HepG2 (cell line): ENCODE data around the gene CEP162. TPM values are rescaled to one million over a fixed set of nuclear protein-coding genes. Genes with fewer than 3 reads are reported as not detected.

ENCODE experiments used
- CSRNP1 ChIP-seq: sonication (generic); formaldehyde crosslinking; IDR thresholded peaks from 2 replicates; pipeline ENCODE4 v1.8.1; 2023; ENCODE audit warnings: mild to moderate bottlenecking, missing genetic modification reagents
- FOXC1 ChIP-seq: sonication (generic); formaldehyde crosslinking; IDR thresholded peaks from 2 replicates; pipeline ENCODE4 v1.8.0; 2022; ENCODE audit warnings: mild to moderate bottlenecking, missing genetic modification reagents, borderline replicate concordance
- GATAD1 ChIP-seq: IDR thresholded peaks from 2 replicates; pipeline ENCODE4 v1.6.1; 2016; ENCODE audit warnings: missing genetic modification reagents, missing compliant biosample characterization
- HDAC1 ChIP-seq: sonication (generic); formaldehyde crosslinking; IDR thresholded peaks from 2 replicates; pipeline ENCODE4 v1.5.1; 2020; ENCODE audit warnings: mild to moderate bottlenecking, missing genetic modification reagents
- HMGXB3 ChIP-seq: sonication (generic); formaldehyde crosslinking; IDR thresholded peaks from 2 replicates; pipeline ENCODE4 v1.4.0; 2020; ENCODE audit warnings: missing genetic modification reagents, borderline replicate concordance
- HOXA3 ChIP-seq: sonication (generic); formaldehyde crosslinking; IDR thresholded peaks from 2 replicates; pipeline ENCODE4 v1.5.0; 2020; ENCODE audit warnings: missing genetic modification reagents
- JDP2 ChIP-seq: sonication (generic); formaldehyde crosslinking; IDR thresholded peaks from 2 replicates; pipeline ENCODE4 v1.8.1; 2022; ENCODE audit warnings: missing genetic modification reagents, borderline replicate concordance
- MBD4 ChIP-seq: IDR thresholded peaks from 2 replicates; pipeline ENCODE4 v1.6.1; 2012; ENCODE audit warnings: low read length, inconsistent platforms, borderline replicate concordance
- MLLT10 ChIP-seq: sonication (generic); formaldehyde crosslinking; IDR thresholded peaks from 2 replicates; pipeline ENCODE4 v1.4.0; 2020; ENCODE audit warnings: missing genetic modification reagents
- RXRA ChIP-seq: sonication (generic); formaldehyde crosslinking; IDR thresholded peaks from 2 replicates; pipeline ENCODE4 v1.5.1; 2020; ENCODE audit warnings: missing genetic modification reagents
- STAT5B ChIP-seq: sonication (generic); formaldehyde crosslinking; IDR thresholded peaks from 2 replicates; pipeline ENCODE4 v1.4.0; 2020; ENCODE audit warnings: missing genetic modification reagents
- THAP8 ChIP-seq: sonication (generic); formaldehyde crosslinking; IDR thresholded peaks from 2 replicates; pipeline ENCODE4 v1.5.1; 2020; ENCODE audit warnings: missing genetic modification reagents, mild to moderate bottlenecking, borderline replicate concordance
- THAP9 ChIP-seq: sonication (generic); formaldehyde crosslinking; IDR thresholded peaks from 2 replicates; pipeline ENCODE4; 2020; ENCODE audit warnings: missing genetic modification reagents, mild to moderate bottlenecking, borderline replicate concordance
- ZBTB1 ChIP-seq: sonication (generic); formaldehyde crosslinking; IDR thresholded peaks from 2 replicates; pipeline ENCODE4 v1.4.0; 2020; ENCODE audit warnings: missing genetic modification reagents, borderline replicate concordance
- ZBTB8A ChIP-seq: sonication (generic); formaldehyde crosslinking; IDR thresholded peaks from 2 replicates; pipeline ENCODE4 v1.4.0; 2020; ENCODE audit warnings: mild to moderate bottlenecking, low read depth, missing genetic modification reagents, borderline replicate concordance
- ZNF24 ChIP-seq: fragments of 450-650 bp; IDR thresholded peaks from 2 replicates; pipeline ENCODE4 v1.6.1; 2017; ENCODE audit warnings: antibody characterized with exemption, mild to moderate bottlenecking
- ZNF251 ChIP-seq: sonication (generic); formaldehyde crosslinking; IDR thresholded peaks from 2 replicates; pipeline ENCODE4 v1.9.0; 2021; ENCODE audit warnings: mild to moderate bottlenecking, missing genetic modification reagents
- ZNF256 ChIP-seq: sonication (generic); formaldehyde crosslinking; conservative IDR thresholded peaks from 2 replicates; pipeline ENCODE4 v1.4.0; 2020; ENCODE audit warnings: missing genetic modification reagents
- ZNF703 ChIP-seq: sonication (generic); formaldehyde crosslinking; IDR thresholded peaks from 2 replicates; pipeline ENCODE4 v1.5.1; 2020; ENCODE audit warnings: missing genetic modification reagents, mild to moderate bottlenecking, moderate library complexity, borderline replicate concordance
- ZNF749 ChIP-seq: sonication (generic); formaldehyde crosslinking; IDR thresholded peaks from 2 replicates; pipeline ENCODE4 v1.8.0; 2022; ENCODE audit warnings: mild to moderate bottlenecking, missing genetic modification reagents, moderate library complexity, borderline replicate concordance
- polyA plus RNA-seq, 8 experiments: library from polyadenylated mRNA; depleted of rRNA in 3 of 8; stranded (reverse) in 7 of 8; unstranded in 1 of 8; fragments of >200 nt; fragmentation: Illumina TruSeq in 4 of 8; extraction: Trizol in 4 of 8; gene quantifications; 2 replicates each; pipeline versions ENCODE4 v1.2.1 to v1.2.3, GENCODE V29; 2011 to 2016; ENCODE audit warnings: low read depth in 4 of 8, missing spikeins in 1 of 8, mixed read lengths in 1 of 8; ENCODE audit not compliant: insufficient read depth in 1 of 8
- total RNA-seq, 5 experiments: library from RNA; depleted of rRNA; stranded (reverse); fragments of >200 nt; fragmentation: Illumina TruSeq; extraction: Trizol; gene quantifications; 2 replicates each; pipeline ENCODE4 v1.2.3, GENCODE V29; 2016; ENCODE audit warnings: low read depth in 1 of 5

CEP162 gene
- total and polyA plus RNA-seq, 2 of the 13 experiments (the other 11 are each of a cell fraction or from before 2014, with no cell fraction given) = 0.50 to 7.9 TPM

GRCh38 chr6:84227434-84228197, at the start of gene CEP162 (continued):
- TF ChIP-seq GATAD1 (CRISPR knock-in tag) (peak; percentile 96), ZNF749 (CRISPR knock-in tag) (peak; percentile 50; the same call in 1 of the 2 replicates), ZNF251 (no peak), ZNF256 (CRISPR knock-in tag) (no peak), FOXC1 (CRISPR knock-in tag) (peak; percentile 63), THAP8 (CRISPR knock-in tag) (no peak), MLLT10 (CRISPR knock-in tag) (no peak), MBD4 (no peak), ZNF703 (CRISPR knock-in tag) (no peak), HMGXB3 (CRISPR knock-in tag) (peak; percentile 51; the same call in 1 of the 2 replicates), ZNF24 (no peak), HDAC1 (CRISPR knock-in tag) (peak; percentile 99), JDP2 (CRISPR knock-in tag) (no peak), STAT5B (no peak), CSRNP1 (CRISPR knock-in tag) (no peak), ZBTB1 (CRISPR knock-in tag) (no peak), ZBTB8A (CRISPR knock-in tag) (no peak), HOXA3 (CRISPR knock-in tag) (no peak), RXRA (CRISPR knock-in tag) (0 out of 2 replicates have a peak, but pooled peaks have one; percentile 14), THAP9 (CRISPR knock-in tag) (peak; percentile 75)
